ENCODE results near the gene ACSF2.

DNA sequence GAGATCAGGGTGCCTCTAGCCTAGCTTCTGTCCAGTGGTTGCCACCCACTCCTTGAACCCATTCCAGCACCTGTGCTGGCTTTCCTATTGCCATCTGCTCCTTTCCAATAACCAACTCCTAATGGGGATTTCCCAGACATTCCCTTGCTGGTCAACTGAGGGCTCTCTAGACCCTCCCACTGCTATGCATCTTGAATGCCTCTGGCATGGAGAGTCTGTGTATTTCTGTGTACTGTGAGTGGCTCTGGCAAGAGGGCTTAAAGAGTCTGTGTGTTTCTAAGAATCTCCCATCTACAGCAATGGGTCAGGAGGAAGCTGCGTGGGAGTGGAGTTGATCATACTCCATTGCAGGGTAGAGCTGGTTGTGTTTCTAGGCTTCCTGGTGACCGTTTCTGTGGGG, 95.5 kb downstream of the ACSF2 start:
- TF ChIP-seq, protein P1, sequence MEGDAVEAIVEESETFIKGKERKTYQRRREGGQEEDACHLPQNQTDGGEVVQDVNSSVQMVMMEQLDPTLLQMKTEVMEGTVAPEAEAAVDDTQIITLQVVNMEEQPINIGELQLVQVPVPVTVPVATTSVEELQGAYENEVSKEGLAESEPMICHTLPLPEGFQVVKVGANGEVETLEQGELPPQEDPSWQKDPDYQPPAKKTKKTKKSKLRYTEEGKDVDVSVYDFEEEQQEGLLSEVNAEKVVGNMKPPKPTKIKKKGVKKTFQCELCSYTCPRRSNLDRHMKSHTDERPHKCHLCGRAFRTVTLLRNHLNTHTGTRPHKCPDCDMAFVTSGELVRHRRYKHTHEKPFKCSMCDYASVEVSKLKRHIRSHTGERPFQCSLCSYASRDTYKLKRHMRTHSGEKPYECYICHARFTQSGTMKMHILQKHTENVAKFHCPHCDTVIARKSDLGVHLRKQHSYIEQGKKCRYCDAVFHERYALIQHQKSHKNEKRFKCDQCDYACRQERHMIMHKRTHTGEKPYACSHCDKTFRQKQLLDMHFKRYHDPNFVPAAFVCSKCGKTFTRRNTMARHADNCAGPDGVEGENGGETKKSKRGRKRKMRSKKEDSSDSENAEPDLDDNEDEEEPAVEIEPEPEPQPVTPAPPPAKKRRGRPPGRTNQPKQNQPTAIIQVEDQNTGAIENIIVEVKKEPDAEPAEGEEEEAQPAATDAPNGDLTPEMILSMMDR (IDR thresholded peaks at IDR 0.05) = no peak
- TF ChIP-seq POLR2A (IDR thresholded peaks at IDR 0.05) = no peak

Data from tibial nerve (tissue), 3 donors.